HTR-8/SVneo (cell line): Measurements from ENCODE around the gene ANKDD1B.

ENCODE experiments used
- DNase-seq: peaks from one replicate; pipeline ENCODE4 v3.0.0; 2011; ENCODE audit warnings: low spot score, mixed read lengths; ENCODE audit not compliant: insufficient read length
- FAIRE-seq: peaks from 2 replicates; lab custom pipeline; 2011; peaks lifted over from hg19 to GRCh38; lab: Jason Lieb, UNC

The ANKDD1B gene

GRCh38 chr5:75656311-75657003, 45.2 kb downstream of the ANKDD1B start:
- FAIRE-seq, result no peak

GRCh38 chr5:75659791-75660450, 48.7 kb downstream of the ANKDD1B start:
- DNase-seq (no peak), FAIRE-seq (no peak)

More at GRCh38 chr5:75656311-75657003, 45.2 kb downstream of the ANKDD1B start:
- peak; percentile 37 for DNase-seq

DNA sequence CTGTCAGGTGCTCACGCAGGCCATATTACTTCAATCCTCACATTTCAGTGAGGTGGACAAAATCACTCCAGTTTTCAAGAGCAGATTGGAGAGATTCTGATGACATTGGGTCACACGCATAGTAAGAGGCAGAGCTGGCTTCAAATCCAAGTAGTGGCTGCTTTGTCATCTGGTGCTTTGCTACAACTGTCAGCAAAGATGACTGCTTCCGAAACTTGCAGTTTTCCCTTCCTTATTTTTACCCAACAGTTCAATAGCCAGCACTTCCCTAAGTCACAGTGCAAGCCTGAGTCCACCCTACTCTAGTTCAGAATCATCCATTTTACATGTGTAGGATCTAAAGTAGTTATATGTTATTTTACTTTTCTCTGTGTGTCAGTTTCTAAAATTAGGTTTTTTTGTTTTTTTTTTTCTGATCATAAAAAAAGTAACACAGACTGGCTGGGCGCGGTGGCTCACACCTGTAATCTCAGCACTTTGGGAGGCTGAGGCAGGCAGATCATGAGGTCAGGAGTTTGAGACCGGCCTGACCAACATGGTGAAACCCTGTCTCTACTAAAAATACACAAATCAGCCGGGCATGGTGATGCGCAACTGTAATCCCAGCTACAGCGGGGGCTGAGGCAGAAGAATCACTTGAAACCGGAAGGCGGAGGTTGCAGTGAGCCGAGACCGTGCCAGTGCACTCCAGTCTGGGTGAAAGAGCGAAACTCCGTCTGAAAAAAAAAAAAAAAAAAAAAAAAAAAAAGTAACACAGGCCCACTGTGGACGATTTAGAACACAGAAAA, 49.6 kb downstream of the ANKDD1B start:
- DNase-seq, result no peak
- FAIRE-seq, result no peak

GRCh38 chr5:75662061-75662460, 50.8 kb downstream of the ANKDD1B start:
- FAIRE-seq, result no peak
- no peak for DNase-seq

DNA sequence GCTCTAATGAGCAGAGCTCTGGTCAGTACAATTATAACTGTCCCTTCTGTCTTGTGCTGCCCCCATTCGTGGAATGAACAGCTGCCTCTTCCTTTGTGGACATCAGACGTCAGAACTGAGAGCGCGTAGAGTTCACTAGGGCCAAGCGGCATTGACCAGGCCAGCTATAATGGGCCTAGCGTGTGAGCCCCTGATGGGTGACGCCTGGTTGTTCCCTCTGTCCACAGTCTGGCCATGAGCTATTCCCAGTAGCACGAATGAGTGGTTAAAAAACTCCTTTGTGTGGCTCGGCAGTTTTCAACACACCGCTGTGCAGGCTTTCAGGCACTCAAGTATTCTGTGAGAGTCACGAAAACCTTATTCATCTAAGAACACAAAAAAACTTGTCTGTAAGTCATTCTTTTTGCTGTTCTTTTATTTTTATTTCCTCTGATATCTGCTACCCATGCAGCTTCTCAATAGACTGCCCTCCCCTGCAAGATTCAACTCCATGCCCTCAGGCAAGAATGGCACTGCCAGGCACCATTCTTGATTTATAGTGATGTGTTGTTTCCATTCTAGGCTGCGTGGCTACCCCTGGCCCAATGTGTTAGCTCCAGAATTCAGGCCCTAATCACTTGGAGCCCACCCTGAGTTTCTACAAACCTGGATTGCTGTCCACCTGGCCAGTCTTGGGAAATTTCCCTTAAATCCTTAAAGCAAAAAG, 52.5 kb downstream of the ANKDD1B start:
- FAIRE-seq (no peak), DNase-seq (no peak)

DNA sequence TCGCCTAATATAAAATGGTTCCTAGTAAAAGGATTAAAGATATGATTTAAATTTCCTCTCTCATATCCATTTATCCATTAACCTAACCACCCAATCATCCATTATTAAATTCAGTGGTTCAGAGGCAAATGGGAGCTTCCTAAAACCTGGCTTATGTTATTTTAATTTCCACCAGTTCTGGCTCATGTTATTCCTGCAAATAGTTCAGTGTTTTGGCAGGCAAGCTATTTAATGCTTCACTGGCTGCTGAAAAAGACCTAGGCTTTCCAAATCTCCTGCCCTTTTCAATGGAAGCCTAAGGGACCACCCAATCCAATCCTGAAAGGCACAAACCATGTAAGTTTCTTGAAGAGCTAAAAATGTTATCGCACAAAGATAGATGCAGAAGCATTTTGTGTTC, 53.7 kb downstream of the ANKDD1B start:
- FAIRE-seq (no peak), DNase-seq (no peak)

- DNase-seq, result no peak
- FAIRE-seq, result no peak
Observed at GRCh38 chr5:75666801-75667200, 55.5 kb downstream of the ANKDD1B start.

- no peak for DNase-seq
- FAIRE-seq, result no peak
Observed at GRCh38 chr5:75667586-75667985, 56.3 kb downstream of the ANKDD1B start.

GRCh38 chr5:75668445-75668844, 57.2 kb downstream of the ANKDD1B start:
- FAIRE-seq (no peak), DNase-seq (no peak)

DNA sequence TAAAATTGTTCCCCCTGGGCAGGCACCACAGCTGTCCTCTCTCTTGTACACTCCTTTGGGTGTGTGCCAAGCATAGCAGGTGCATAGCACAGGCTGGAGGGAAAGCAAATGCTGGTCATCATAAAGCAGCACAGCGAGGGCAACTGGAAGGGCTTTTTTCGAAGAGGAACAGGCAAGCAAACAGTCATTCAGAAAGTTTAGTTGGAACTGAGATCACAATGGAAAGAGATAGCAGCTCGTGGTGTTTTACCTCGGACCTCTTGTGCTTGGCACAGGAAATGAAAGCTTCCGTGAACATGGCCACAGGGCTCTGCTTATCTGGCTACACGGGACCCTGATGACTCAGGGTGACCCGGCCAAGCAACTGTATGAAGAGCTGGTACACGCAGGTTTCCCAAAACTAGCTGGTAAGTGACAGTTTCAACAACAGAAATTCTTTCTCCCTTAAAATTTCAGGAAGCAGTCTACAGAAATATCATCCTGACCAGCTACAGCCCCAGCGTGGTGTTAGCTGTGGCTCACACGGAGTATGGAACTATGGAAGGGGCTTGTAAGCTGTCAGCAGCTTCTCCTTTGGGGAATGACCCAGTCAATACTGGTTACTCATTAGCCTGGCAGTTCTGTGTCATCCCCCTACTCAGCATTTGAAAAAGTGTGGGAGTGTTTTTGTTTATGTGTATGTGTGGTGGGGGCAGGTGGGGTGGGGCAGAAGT, 57.9 kb downstream of the ANKDD1B start:
- DNase-seq (peak; percentile 19), FAIRE-seq (peak; percentile 20)

- DNase-seq (no peak), FAIRE-seq (no peak)
Observed at GRCh38 chr5:75670577-75670976, 59.3 kb downstream of the ANKDD1B start.

DNA sequence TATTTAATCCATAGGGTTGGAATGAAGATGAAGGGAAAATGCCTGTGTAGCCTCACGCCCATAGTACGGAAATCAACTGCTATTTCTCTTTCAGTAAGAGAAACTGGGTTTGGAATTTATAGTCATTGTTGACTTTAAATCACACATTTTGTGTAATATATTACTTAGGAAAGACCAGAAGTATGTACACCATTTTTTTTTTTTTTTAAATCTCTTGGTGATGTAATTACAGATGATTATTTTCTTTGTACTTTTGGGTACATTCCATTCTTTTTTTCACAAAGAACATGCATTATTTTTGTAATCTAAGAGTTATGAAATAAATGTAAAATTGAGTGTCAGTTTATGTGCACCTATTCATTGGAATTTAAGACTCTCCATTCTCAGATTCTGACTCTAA, 60.3 kb downstream of the ANKDD1B start:
- DNase-seq (no peak), FAIRE-seq (no peak)

DNA sequence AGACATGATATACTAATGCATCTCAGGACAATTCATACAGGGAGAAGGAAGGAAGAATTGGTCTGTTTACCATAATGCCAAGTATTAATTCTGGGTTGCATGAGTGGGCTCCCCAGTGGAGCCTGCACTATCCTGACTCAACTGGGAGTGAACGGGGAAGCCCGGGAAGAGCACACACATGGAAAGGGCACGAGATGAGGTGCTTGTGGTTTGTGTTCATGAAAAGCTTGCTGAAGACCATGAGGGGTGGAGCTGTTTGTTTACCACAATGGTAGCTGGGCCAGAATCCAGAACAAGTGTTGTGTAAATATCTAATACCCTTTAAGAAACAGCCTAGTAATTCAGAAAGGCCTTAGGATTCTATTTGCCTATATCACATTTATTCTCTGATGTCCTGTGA, 61.4 kb downstream of the ANKDD1B start:
- FAIRE-seq (no peak), DNase-seq (no peak)

DNA sequence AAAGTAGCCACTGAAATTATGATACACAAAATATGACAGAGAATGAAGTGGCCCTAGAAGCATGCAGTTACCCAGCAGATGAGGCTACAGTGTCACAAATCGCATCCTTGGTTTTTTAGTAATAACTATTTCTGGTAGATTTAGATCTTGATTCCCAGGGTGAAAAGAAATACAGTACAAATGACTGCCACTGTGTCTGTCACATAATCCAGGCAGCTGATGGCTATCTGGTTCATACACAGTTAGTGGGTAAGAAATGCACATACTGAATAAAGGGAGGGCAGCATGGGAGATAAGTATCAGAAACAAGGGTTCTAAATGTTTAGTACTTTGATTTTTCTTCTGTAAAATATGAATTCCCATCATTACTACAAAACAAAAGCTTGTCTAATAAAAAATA, 64.5 kb downstream of the ANKDD1B start:
- no peak for FAIRE-seq
- DNase-seq, result no peak

- FAIRE-seq, result no peak
- no peak for DNase-seq
Observed at GRCh38 chr5:75677607-75678006, 66.4 kb downstream of the ANKDD1B start.

DNA sequence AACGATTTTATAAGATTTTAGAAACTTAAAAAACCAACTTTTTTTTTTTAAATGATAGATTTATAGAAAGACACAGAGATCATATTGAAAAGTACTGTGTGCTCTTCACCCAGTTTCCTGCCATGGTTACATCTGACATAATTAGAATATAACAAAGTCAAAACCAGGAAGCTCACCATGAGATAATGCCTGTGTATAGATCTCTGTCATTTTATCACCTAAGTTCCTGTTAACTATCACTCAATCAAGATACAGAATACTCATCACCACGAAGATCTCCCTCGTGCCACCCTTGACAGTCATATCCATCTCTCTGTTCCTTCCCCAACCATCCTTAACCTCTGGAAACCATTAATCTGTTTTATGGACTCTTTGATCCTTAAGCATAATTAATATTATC, 66.9 kb downstream of the ANKDD1B start:
- FAIRE-seq, result no peak
- DNase-seq, result no peak

- DNase-seq, result peak; percentile 25
- no peak for FAIRE-seq
Observed at GRCh38 chr5:75681125-75681830, 70.0 kb downstream of the ANKDD1B start.

DNA sequence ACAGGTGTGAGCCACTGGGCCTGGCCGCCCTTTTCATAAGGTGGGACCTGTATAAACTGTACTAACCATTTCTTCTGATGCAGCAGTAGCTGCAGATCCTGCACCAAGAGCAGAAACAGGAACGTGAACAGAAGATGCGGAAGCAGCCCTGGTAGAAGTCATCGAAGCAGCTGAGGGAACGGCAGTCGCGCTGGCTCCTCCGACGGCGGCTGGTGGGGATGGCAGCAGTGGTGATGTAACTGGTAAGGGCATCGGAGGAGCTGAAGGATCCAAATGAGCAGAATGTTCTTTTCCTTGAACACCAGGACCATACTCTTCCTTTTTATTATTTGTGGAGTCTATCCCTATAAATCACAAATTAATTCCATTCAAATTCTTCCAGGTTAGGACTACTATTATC, 73.9 kb downstream of the ANKDD1B start:
- FAIRE-seq (no peak), DNase-seq (no peak)

DNA sequence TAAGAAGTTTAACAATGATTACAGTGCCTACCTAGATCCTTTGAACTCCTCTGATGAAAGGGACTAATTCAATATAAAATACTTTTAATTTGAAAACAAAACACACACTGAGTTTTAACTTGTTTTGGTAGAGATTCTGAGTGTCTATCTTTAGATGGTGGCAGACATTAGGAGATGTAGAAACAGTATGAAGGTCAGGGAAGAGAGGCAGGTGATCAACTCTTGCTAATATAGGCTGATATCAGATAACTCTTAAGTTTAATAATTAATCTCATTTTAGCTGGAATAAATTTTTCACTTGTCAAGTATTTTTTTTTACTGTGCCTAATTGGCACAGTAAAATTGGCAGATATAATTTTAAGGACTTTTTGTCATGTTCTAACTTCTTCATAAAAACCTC, 75.2 kb downstream of the ANKDD1B start:
- FAIRE-seq (no peak), DNase-seq (no peak)
